Stimulated activated CD4-positive, alpha-beta T cell treated with anti-CD3 and anti-CD28 coated beads, Interleukin-4, amount 100 ng/mL, for 1 hour (primary cell): ENCODE measurements around the gene POMC.
"Not testable (repeated sequence)": the region's sequence is repeated elsewhere in the genome, so short reads cannot be mapped to it uniquely, and the experiment has no call there.

Experiments used
- DNase-seq: peaks from one replicate; pipeline ENCODE4 v3.0.0-alpha.2; 2020

POMC gene

DNA sequence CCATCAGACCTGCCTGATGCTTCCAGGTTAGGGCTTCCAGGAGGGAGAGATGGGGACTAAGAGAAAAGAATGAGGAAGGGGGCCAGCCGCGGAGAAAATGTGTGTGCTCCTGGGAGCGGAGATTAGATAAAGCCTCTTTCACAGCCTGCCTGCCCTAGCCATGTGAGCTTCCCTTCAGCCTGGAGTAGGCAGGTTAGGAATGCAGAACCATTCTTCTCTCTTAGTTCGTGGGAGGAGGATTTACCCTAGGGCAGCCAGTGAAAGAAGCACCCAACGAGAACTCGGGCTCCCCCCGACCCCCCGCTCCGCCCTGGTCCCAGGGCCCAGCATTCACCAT lies 36.1 kb downstream of the POMC start:
- no peak for DNase-seq

GRCh38 chr2:25131567-25132298 lies 36.6 kb downstream of the POMC start:
- peak; percentile 23 for DNase-seq

DNA sequence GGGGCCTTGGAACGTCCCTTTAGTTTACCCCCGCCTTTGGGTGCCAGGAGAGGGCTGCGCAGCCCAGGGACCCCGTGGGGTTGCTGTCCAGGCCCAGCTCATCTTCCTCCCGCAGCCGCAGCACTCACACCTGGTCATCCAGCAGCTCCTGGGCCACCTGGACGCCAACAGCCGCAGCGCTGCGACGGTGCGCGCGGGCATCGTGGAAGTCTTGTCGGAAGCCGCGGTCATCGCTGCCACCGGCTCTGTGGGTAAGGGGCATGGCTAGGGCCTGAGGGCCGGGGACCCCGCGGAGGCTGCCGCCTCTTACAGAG lies 37.2 kb downstream of the POMC start:
- no peak for DNase-seq

DNA sequence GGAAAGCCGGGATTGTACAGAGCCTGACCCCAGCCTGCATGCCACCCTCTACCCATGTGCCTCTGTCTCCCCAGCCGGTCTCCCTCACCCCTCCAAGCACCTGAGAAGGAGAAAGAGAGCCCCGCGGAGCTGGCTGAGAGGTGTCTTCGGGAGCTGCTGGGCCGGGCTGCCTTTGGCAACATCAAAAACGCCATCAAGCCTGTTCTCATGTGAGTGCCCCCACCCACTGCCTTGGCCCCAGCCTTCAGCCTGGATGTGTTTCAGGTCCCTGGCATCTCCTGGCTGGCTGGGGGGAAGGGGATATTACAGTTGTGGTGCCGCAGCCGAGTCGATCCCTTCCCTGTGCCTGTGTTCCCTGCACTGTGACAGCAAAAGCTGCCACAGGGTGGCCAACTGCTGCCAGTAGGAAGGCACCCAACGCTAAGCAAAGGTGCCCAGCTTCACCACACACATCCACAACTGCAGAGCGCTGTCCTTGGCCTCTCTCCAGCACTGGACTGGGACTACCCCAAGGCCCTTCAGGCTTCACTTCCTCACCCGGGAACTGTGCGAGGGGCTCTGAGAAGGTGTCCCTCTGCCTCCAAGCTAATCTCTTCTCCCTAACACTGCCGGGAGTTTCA lies 38.4 kb downstream of the POMC start:
- no peak for DNase-seq

GRCh38 chr2:25127646-25128045 lies 40.7 kb downstream of the POMC start:
- no peak for DNase-seq

DNA sequence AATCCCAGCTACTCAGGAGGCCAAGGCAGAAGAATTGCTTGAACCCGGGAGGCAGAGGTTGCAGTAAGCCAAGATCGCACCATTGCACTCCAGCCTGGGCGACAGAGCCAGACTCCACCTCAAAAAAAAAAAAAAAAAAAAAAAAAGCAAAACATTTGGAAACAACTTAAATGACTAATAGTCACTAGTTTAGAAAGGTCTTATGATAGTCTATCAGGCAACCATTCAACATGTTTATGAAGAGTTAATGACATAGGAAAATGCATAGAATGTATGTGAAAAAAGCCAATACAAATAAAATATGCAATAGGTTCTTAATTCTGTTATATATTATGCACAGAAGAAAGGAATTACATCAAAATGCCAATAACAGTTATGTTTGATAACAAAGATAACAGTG lies 41.3 kb downstream of the POMC start:
- not testable (repeated sequence) for DNase-seq

GRCh38 chr2:25125976-25126375 lies 42.4 kb downstream of the POMC start:
- DNase-seq = no peak

DNA sequence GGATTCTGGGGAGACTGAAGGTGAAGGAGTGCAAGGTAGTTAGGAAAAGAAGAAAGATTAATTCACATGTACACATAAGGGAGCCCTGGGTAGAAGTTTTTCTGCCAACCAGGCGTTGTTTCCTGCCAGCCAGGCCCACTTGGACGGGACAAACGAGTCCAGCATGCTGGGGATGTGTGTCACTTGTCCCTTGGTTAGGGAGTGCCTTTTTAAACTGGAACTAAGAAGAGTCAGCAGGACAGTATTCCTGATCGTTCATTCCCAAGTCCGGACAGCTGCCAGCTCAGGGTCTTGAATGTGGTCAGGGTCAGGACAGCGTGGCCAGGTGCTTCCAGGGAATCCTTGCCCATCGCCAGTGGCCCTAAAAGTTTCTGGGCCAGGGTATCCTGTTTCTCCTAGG lies 43.2 kb downstream of the POMC start:
- no peak for DNase-seq

- DNase-seq = no peak
Observed at GRCh38 chr2:25123682-25124081, 44.7 kb downstream of the POMC start.

DNA sequence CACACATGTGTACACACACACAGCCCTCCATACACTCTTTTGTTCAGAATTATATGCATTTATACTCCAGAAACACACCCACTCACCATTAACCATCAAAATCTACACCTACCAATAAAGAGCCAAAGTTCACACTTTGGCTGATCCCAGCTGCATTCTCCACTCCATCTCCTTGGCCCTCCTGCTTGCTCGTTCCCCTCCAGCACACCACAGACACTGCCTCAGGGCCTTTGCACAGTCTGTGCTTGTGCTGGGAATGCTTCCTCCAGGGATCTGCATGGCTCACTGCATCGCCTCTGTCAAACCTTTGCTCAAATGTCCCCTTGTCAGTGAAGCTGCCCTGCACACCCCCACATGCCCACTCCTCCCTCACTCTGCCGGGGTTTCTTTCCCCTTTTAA lies 46.0 kb downstream of the POMC start:
- DNase-seq = no peak

- no peak for DNase-seq
Observed at GRCh38 chr2:25119263-25119662, 49.1 kb downstream of the POMC start.

DNA sequence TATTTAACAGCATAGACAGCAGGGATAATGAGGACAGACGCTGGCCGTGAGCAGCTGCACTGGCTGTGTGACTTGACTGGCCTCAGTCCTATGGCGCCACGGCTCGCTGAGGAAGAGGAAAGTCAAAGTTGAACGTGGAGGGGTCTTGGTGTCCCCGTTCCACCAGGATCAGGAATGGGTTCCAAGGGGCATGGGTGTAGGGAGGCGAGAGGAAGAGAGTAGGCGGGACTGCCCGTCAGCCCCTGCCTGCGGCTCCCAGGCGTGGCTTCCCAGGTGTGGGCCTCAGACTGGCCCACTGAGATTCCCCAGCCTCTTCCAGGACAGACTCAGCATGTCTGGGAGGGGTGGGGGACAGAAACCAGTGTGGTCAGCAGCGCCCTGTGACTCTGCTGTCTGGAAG lies 51.4 kb downstream of the POMC start:
- DNase-seq = no peak

- no peak for DNase-seq
Observed at GRCh38 chr2:25115902-25116301, 52.5 kb downstream of the POMC start.

GRCh38 chr2:25115249-25115883 lies 53.0 kb downstream of the POMC start:
- no peak for DNase-seq

GRCh38 chr2:25112113-25112512 lies 56.3 kb downstream of the POMC start:
- DNase-seq = no peak
